ENCODE results near the gene EFCAB8.
A peak's percentile ranks its signal among the peaks of the same experiment; 100 is the strongest.

EFCAB8 gene

DNA sequence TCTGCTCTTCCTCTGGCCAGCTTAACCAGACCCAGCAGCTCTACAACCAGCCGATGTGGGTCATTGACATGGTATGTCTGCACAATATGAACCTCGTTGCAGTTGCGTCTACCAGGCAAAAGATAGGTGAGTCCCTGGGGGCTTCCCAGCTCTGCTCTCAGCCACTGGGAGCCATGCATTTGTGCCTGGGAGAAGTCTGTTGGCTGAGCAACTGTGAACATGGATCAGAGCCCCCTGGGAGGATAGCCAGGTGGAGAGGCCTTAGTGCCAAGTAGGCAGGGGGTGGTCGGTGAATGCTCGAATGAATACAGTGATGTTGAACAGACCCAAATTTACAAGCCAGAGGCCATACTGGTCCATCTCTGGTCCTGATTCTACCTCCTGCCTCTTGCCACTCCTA is 30.6 kb downstream of the EFCAB8 start:
- TF ChIP-seq TAF1 (IDR thresholded peaks at IDR 0.05; ENCODE audit: low read depth), result no peak
- TF ChIP-seq CREB1 (IDR thresholded peaks at IDR 0.05; ENCODE audit: low read depth), result no peak
- no peak for TF ChIP-seq TEAD4 (IDR thresholded peaks at IDR 0.05)

- TF ChIP-seq TCF12 (IDR thresholded peaks at IDR 0.05; ENCODE audit: low read depth), result no peak
- no peak for TF ChIP-seq USF1 (IDR thresholded peaks at IDR 0.05)
- no peak for TF ChIP-seq REST (IDR thresholded peaks at IDR 0.05; ENCODE audit: low read depth)
- no peak for TF ChIP-seq EP300 (IDR thresholded peaks at IDR 0.05; ENCODE audit: borderline replicate concordance)
- no peak for TF ChIP-seq EGR1 (IDR thresholded peaks at IDR 0.05)
- TF ChIP-seq TAF1 (IDR thresholded peaks at IDR 0.05; ENCODE audit: low read depth), result no peak
- TF ChIP-seq TEAD4 (IDR thresholded peaks at IDR 0.05), result no peak
- no peak for TF ChIP-seq RAD21 (IDR thresholded peaks at IDR 0.05; ENCODE audit: low read depth)
- no peak for TF ChIP-seq CREB1 (IDR thresholded peaks at IDR 0.05; ENCODE audit: low read depth)
- TF ChIP-seq FOXM1 (IDR thresholded peaks at IDR 0.05; ENCODE audit: borderline replicate concordance, low read depth), result no peak
- TF ChIP-seq YY1 (IDR thresholded peaks at IDR 0.05; ENCODE audit: low read depth), result no peak
- no peak for TF ChIP-seq ZBTB7A (IDR thresholded peaks at IDR 0.05; ENCODE audit: low read depth)
- no peak for TF ChIP-seq NFIC (IDR thresholded peaks at IDR 0.05)
- TF ChIP-seq, protein P1, sequence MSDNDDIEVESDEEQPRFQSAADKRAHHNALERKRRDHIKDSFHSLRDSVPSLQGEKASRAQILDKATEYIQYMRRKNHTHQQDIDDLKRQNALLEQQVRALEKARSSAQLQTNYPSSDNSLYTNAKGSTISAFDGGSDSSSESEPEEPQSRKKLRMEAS (IDR thresholded peaks at IDR 0.05), result no peak
- no peak for TF ChIP-seq CEBPB (IDR thresholded peaks at IDR 0.05)
Observed at GRCh38 chr20:32891491-32891890, 32.8 kb downstream of the EFCAB8 start.

DNA sequence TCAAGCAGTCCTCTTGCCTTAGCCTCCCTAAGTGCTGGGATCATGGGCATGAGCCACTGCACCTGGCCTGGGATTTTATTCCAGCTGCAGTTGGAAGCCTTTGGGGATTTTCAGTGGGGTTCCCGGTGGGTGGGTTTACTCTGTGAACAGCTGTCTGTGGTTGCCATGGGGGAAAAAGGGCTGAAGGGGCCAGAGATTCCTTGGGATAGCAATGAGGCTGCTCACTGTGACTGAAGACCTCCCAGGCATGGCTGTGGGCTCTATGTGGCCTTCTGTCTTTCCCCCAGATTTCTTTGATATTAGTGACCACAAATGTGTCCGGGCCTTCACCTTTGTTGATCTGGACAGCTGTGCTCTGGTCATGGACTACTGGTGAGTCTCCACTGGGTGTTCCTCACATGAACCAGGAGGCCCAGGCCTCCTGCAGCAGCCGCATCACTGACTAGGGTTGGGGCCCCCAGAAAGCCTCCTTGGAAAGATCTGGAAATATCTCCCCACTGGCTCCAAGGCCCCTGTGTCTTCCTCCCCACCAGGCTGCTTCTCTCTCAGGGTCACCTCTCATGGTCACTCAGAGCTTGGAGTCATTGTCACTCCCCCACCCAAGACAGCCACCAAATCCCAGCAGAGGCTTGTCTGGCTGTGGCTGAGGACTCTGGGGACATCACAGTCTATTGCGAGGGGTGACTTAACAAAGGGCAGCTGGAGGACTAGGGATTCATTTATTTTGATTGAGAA is 33.4 kb downstream of the EFCAB8 start:
- TF ChIP-seq TCF12 (IDR thresholded peaks at IDR 0.05; ENCODE audit: low read depth) (no peak), ZBTB7A (IDR thresholded peaks at IDR 0.05; ENCODE audit: low read depth) (no peak), YY1 (IDR thresholded peaks at IDR 0.05; ENCODE audit: low read depth) (no peak), RAD21 (IDR thresholded peaks at IDR 0.05; ENCODE audit: low read depth) (no peak), CEBPB (IDR thresholded peaks at IDR 0.05) (no peak), REST (IDR thresholded peaks at IDR 0.05; ENCODE audit: low read depth) (no peak), NFIC (IDR thresholded peaks at IDR 0.05) (no peak)

DNA sequence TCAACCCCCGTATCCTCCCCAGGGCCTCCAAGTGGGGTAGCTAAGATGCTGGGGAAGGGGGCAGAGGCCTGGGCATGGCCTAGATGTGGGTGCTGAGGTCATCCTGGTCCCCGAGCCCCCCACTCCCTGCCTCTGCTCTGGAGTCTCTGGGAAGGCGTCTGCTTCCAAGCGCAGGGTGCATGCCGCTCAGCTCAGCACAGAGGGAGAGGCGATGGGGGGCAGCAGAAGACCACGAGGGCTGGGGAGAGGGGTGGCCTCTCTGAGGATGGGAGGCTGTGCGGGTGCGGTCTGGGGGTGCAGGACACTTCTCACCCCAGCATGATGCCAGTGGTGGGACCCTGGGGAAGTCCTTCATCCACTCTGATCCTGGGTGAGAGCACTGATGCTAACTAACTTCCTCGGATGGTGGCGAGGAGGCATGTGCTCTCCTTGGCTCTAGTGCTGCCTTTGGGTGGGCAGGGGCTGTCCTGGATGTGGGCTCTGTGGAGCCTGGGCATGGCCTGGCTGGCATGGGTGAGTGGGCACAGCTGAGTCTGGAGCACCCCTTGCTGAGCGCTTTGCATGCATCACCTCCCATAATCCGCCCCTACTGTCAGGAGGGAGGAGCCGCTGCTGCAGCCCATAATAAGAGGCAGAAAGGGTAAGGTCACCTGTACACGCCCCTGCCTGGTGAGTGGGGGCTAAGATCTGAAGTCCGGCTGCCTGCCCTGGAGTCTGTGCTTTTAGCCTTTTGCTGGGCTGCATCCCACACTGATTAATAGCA is 34.7 kb downstream of the EFCAB8 start:
- peak; percentile 44; the same call in 1 of the 2 replicates for TF ChIP-seq NFIC (IDR thresholded peaks at IDR 0.05)
- no peak for TF ChIP-seq RAD21 (IDR thresholded peaks at IDR 0.05; ENCODE audit: low read depth)
- TF ChIP-seq, protein P1 (IDR thresholded peaks at IDR 0.05), result peak; percentile 41
- TF ChIP-seq EP300 (IDR thresholded peaks at IDR 0.05; ENCODE audit: borderline replicate concordance), result peak; percentile 45; the same call in 1 of the 2 replicates
- TF ChIP-seq ZBTB7A (IDR thresholded peaks at IDR 0.05; ENCODE audit: low read depth), result peak; percentile 38; the same call in 1 of the 2 replicates

DNA sequence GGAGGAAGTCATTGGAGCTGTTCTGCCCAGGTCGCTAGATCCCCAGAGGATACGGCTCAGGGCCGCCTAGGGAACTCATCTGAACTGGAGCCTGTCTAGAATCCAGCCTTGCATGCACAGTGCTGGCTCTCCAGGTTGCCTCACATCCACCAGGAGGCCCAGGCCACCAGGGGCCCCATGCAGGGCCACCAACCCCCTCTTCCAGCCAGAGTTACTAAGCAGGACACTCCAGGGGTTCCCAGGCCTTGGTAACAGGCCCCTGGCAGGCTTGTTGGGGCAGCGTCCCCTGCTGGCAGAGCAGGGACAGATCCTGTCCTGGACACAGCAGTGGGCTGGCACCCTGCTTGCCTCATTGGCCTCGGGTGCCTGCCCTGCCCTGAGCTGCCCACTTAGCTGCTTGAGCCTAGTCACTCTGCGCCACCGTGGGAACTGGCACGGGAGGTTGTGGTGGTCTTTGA is 35.3 kb downstream of the EFCAB8 start:
- TF ChIP-seq NFIC (IDR thresholded peaks at IDR 0.05) (no peak), FOXM1 (IDR thresholded peaks at IDR 0.05; ENCODE audit: borderline replicate concordance, low read depth) (no peak), TAF1 (IDR thresholded peaks at IDR 0.05; ENCODE audit: low read depth) (no peak), RAD21 (IDR thresholded peaks at IDR 0.05; ENCODE audit: low read depth) (peak; percentile 75)

DNA sequence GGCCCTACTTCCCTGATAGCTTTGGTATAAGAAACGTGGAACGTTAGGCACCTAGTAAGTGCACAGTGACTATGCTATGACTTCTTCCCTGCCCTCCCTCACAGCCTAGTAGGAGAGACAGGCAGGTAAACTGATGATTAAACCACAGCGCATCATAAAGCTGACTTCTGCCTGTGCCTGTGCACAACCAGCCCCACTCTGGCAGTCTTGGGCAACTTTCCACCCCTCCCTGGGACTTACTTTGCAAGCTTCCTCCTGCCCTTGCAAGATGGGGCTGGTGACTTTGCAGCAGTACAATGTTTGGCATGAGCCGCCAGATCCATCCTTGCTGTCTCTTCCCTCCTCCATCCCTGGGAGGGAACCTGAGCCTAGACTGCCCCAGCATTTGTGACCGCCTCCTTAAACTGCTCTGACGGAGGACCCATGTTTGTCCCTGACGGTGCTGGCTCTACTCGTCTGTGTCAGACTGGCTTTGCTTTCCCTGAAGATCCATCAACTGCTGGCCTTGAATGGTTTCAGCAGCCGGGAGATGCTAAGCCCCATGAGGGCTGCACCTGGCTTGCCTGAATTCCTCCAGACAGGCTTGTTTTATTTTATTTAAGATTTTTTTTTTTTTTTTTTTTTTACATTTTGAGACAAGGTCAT is 36.1 kb downstream of the EFCAB8 start:
- no peak for TF ChIP-seq USF1 (IDR thresholded peaks at IDR 0.05)
- TF ChIP-seq EGR1 (IDR thresholded peaks at IDR 0.05), result no peak
- no peak for TF ChIP-seq TCF12 (IDR thresholded peaks at IDR 0.05; ENCODE audit: low read depth)
- no peak for TF ChIP-seq YY1 (IDR thresholded peaks at IDR 0.05; ENCODE audit: low read depth)
- no peak for TF ChIP-seq CREB1 (IDR thresholded peaks at IDR 0.05; ENCODE audit: low read depth)
- no peak for TF ChIP-seq RAD21 (IDR thresholded peaks at IDR 0.05; ENCODE audit: low read depth)
- TF ChIP-seq CEBPB (IDR thresholded peaks at IDR 0.05), result no peak
- TF ChIP-seq FOXM1 (IDR thresholded peaks at IDR 0.05; ENCODE audit: borderline replicate concordance, low read depth), result no peak
- no peak for TF ChIP-seq EP300 (IDR thresholded peaks at IDR 0.05; ENCODE audit: borderline replicate concordance)

Data from Ishikawa (cell line).